ENCODE results near the gene CLEC9A. TPM values are rescaled to one million over a fixed set of nuclear protein-coding genes. Genes with fewer than 3 reads are reported as not detected.

Gene CLEC9A
- total RNA-seq, 1 donor from 2014 or later: not detected

GRCh38 chr12:10069976-10070375, 39.5 kb downstream of the CLEC9A start:
- H3K4me1 Mint-ChIP-seq (ENCODE audit: unreplicated experiment): no peaks in the 10 kb centered on the region
- no peak for DNase-seq (ENCODE audit: extremely low spot score, unreplicated experiment)
- TF ChIP-seq, protein P1, sequence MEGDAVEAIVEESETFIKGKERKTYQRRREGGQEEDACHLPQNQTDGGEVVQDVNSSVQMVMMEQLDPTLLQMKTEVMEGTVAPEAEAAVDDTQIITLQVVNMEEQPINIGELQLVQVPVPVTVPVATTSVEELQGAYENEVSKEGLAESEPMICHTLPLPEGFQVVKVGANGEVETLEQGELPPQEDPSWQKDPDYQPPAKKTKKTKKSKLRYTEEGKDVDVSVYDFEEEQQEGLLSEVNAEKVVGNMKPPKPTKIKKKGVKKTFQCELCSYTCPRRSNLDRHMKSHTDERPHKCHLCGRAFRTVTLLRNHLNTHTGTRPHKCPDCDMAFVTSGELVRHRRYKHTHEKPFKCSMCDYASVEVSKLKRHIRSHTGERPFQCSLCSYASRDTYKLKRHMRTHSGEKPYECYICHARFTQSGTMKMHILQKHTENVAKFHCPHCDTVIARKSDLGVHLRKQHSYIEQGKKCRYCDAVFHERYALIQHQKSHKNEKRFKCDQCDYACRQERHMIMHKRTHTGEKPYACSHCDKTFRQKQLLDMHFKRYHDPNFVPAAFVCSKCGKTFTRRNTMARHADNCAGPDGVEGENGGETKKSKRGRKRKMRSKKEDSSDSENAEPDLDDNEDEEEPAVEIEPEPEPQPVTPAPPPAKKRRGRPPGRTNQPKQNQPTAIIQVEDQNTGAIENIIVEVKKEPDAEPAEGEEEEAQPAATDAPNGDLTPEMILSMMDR (conservative IDR thresholded peaks at IDR 0.05): no peak
- H3K27ac Mint-ChIP-seq: no peak overlapping the region
- H3K9me3 Mint-ChIP-seq: no peaks in the 10 kb centered on the region
- no peaks in the 10 kb centered on the region for H3K27me3 Mint-ChIP-seq
- no peaks in the 10 kb centered on the region for H3K36me3 Mint-ChIP-seq
- H3K4me3 Mint-ChIP-seq: no peak overlapping the region

DNA sequence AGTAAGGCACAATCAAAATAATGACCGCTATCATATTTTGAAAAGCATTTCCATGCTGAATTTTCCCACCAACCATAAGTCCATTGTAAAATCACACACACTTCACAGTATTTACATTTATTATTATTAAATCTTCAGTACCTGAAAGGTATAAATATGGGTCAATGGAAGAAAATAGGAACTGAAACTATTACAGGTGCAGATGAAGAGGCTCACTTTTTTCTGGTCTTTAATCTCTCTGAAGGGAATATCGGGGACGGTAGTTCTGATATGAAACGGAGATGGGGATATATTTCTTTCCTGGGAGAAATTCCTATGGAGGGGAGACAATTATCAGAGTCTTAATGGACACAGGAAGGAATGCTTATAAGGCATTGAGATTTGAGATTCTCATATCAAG, 39.9 kb downstream of the CLEC9A start:
- no peaks in the 10 kb centered on the region for H3K27me3 Mint-ChIP-seq
- TF ChIP-seq, protein P1 (conservative IDR thresholded peaks at IDR 0.05): no peak
- no peak overlapping the region for H3K4me3 Mint-ChIP-seq
- no peak for DNase-seq (ENCODE audit: extremely low spot score, unreplicated experiment)
- no peaks in the 10 kb centered on the region for H3K9me3 Mint-ChIP-seq
- no peaks in the 10 kb centered on the region for H3K4me1 Mint-ChIP-seq (ENCODE audit: unreplicated experiment)
- no peaks in the 10 kb centered on the region for H3K36me3 Mint-ChIP-seq
- H3K27ac Mint-ChIP-seq: no peak overlapping the region

- H3K36me3 Mint-ChIP-seq: no peaks in the 10 kb centered on the region
- no peak overlapping the region for H3K27ac Mint-ChIP-seq
- DNase-seq (ENCODE audit: extremely low spot score, unreplicated experiment): no peak
- H3K4me3 Mint-ChIP-seq: no peak overlapping the region
- H3K4me1 Mint-ChIP-seq (ENCODE audit: unreplicated experiment): no peaks in the 10 kb centered on the region
- H3K9me3 Mint-ChIP-seq: no peaks in the 10 kb centered on the region
- no peaks in the 10 kb centered on the region for H3K27me3 Mint-ChIP-seq
- TF ChIP-seq, protein P1 (conservative IDR thresholded peaks at IDR 0.05): no peak
Measured at GRCh38 chr12:10072131-10072530, 41.6 kb downstream of the CLEC9A start.

DNA sequence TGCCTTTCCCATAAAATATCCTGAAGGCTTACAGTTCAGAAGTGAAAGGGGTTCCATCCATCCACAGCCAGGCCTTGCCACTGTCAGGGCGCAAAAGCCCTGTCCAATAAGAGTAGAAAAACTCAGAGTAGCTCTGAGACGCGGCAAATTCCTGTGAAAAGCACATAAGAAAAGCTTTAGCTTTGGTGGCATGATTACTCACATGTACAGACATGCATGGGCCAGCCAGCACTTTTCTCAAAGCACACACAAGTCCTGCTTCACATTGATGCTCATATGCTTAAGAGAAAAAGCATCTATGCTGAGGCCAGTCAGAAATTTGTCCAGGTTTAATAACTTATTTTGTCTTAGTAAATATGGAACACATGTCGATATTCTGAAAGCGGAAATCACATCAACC, 42.8 kb downstream of the CLEC9A start:
- Mint-ChIP-seq H3K36me3 (no peaks in the 10 kb centered on the region), H3K27me3 (no peaks in the 10 kb centered on the region), H3K27ac (no peak overlapping the region), H3K4me3 (no peak overlapping the region), H3K9me3 (no peaks in the 10 kb centered on the region), H3K4me1 (ENCODE audit: unreplicated experiment) (no peaks in the 10 kb centered on the region)
- TF ChIP-seq, protein P1 (conservative IDR thresholded peaks at IDR 0.05): no peak
- no peak for DNase-seq (ENCODE audit: extremely low spot score, unreplicated experiment)

GRCh38 chr12:10075451-10075850, 45.0 kb downstream of the CLEC9A start:
- H3K27ac Mint-ChIP-seq: no peak overlapping the region
- H3K4me3 Mint-ChIP-seq: no peak overlapping the region
- no peaks in the 10 kb centered on the region for H3K4me1 Mint-ChIP-seq (ENCODE audit: unreplicated experiment)
- no peaks in the 10 kb centered on the region for H3K27me3 Mint-ChIP-seq
- DNase-seq (ENCODE audit: extremely low spot score, unreplicated experiment): no peak
- TF ChIP-seq, protein P1 (conservative IDR thresholded peaks at IDR 0.05): no peak
- peaks cover 6% of the 10 kb centered on the region for H3K36me3 Mint-ChIP-seq
- no peaks in the 10 kb centered on the region for H3K9me3 Mint-ChIP-seq
